ENCODE results near the gene RPGRIP1. TPM values are rescaled to one million over a fixed set of nuclear protein-coding genes. Genes with fewer than 3 reads are reported as not detected.

The RPGRIP1 gene
- total RNA-seq, result under 1 TPM in 1 of 2 donors, not detected in 1; 0.34 TPM

GRCh38 chr14:21279783-21280182 lies at the start of gene RPGRIP1:
RPGRIP1 (plus strand) TSS chr14:21280083; CDS start chr14:21287977, 7,894 bp downstream.

GRCh38 chr14:21269252-21270046 lies 10.4 kb upstream of the RPGRIP1 start, which contains the start of gene HNRNPC:
HNRNPC (minus strand) TSS chr14:21269442; CDS start chr14:21234193, 35,249 bp downstream.

Other genes starting within 250 kb of the RPGRIP1 start
- gene TPPP2, start 249.9 kb upstream of the RPGRIP1 start, total RNA-seq, result not detected
- gene RNASE13, start 245.3 kb upstream of the RPGRIP1 start, total RNA-seq, result under 1 TPM in 1 of 2 donors, not detected in 1; under 0.01 TPM
- not detected for gene RNASE7, start 237.7 kb upstream of the RPGRIP1 start, total RNA-seq
- not detected for gene RNASE8, start 222.3 kb upstream of the RPGRIP1 start, total RNA-seq
- 100 to 1,000 TPM in 1 of 2 donors, 10 to 100 TPM in 1; 47.6 to 209 TPM for gene ARHGEF40, start 209.8 kb upstream of the RPGRIP1 start, total RNA-seq
- 10 to 100 TPM in 1 of 2 donors, 1 to 10 TPM in 1; 9.3 to 17.6 TPM for gene ZNF219, start 181.4 kb upstream of the RPGRIP1 start, total RNA-seq
- gene TMEM253, start 179.0 kb upstream of the RPGRIP1 start, total RNA-seq, result under 1 TPM; under 0.01 to 1.00 TPM
- under 1 TPM in 1 of 2 donors, not detected in 1; under 0.01 TPM for gene OR5AU1, start 124.0 kb upstream of the RPGRIP1 start, total RNA-seq
- gene HNRNPC, start 10.6 kb upstream of the RPGRIP1 start, total RNA-seq, result 100 to 1,000 TPM; 512 to 752 TPM
- gene SUPT16H, start 103.9 kb downstream of the RPGRIP1 start, total RNA-seq, result 100 to 1,000 TPM in 1 of 2 donors, 10 to 100 TPM in 1; 58.5 to 100 TPM
- gene CHD8, start 176.0 kb downstream of the RPGRIP1 start, total RNA-seq, result 10 to 100 TPM; 61.3 to 81.6 TPM
- 10 to 100 TPM; 31.3 to 39.0 TPM for gene RAB2B, start 196.9 kb downstream of the RPGRIP1 start, total RNA-seq
- 10 to 100 TPM; 31.0 to 36.5 TPM for gene TOX4, start 197.1 kb downstream of the RPGRIP1 start, total RNA-seq
- 10 to 100 TPM; 37.9 to 68.9 TPM for gene METTL3, start 231.3 kb downstream of the RPGRIP1 start, total RNA-seq
- 1 to 10 TPM; 1.7 to 2.4 TPM for gene SALL2, start 246.3 kb downstream of the RPGRIP1 start, total RNA-seq